ENCODE results near the gene VAPB.

Gene VAPB

GRCh38 chr20:58453391-58453790 is 64.4 kb downstream of the VAPB start:
- no peak for TF ChIP-seq Cebpa-rat (IDR thresholded peaks at IDR 0.05)
- Histone ChIP-seq H3K4me2 (no peak overlapping the region), H3K27ac (no peak overlapping the region), H3K9ac (no peak overlapping the region), H3K36me3 (peaks cover 40% of the 10 kb centered on the region), H3K4me1 (peaks cover 15% of the 10 kb centered on the region), H4K20me1 (peaks cover 15% of the 10 kb centered on the region; the same call in 1 of the 2 replicates), H3K9me3 (peaks cover 22% of the 10 kb centered on the region), H3K27me3 (no peaks in the 10 kb centered on the region), H3K4me3 (no peak overlapping the region)

GRCh38 chr20:58454460-58454859 is 65.4 kb downstream of the VAPB start:
- H3K4me2 ChIP-seq: no peak overlapping the region
- H3K27me3 ChIP-seq: no peaks in the 10 kb centered on the region
- H4K20me1 ChIP-seq: peaks cover 23% of the 10 kb centered on the region; the same call in 1 of the 2 replicates
- peaks cover 26% of the 10 kb centered on the region for H3K4me1 ChIP-seq
- H3K27ac ChIP-seq: no peak overlapping the region
- TF ChIP-seq Cebpa-rat (IDR thresholded peaks at IDR 0.05): no peak
- no peak overlapping the region for H3K9ac ChIP-seq
- peaks cover 22% of the 10 kb centered on the region for H3K9me3 ChIP-seq
- H3K4me3 ChIP-seq: no peak overlapping the region
- H3K36me3 ChIP-seq: peaks cover 33% of the 10 kb centered on the region

- H3K4me3 ChIP-seq: no peak overlapping the region
- H3K4me1 ChIP-seq: peaks cover 40% of the 10 kb centered on the region
- no peak overlapping the region for H3K9ac ChIP-seq
- peak overlapping the region; percentile 64; the same call in 1 of the 2 replicates for H3K4me2 ChIP-seq
- no peaks in the 10 kb centered on the region for H3K27me3 ChIP-seq
- no peak overlapping the region for H3K27ac ChIP-seq
- H4K20me1 ChIP-seq: peaks cover 30% of the 10 kb centered on the region; the same call in 1 of the 2 replicates
- peaks cover 14% of the 10 kb centered on the region for H3K36me3 ChIP-seq
- H3K9me3 ChIP-seq: peaks cover 23% of the 10 kb centered on the region
- TF ChIP-seq Cebpa-rat (IDR thresholded peaks at IDR 0.05): no peak
Measured at GRCh38 chr20:58457083-58457695, 68.2 kb downstream of the VAPB start.

- no peaks in the 10 kb centered on the region for H3K27me3 ChIP-seq
- TF ChIP-seq Cebpa-rat (IDR thresholded peaks at IDR 0.05): no peak
- H3K36me3 ChIP-seq: peaks cover 12% of the 10 kb centered on the region
- no peak overlapping the region for H3K4me3 ChIP-seq
- no peak overlapping the region for H3K27ac ChIP-seq
- H3K9ac ChIP-seq: no peak overlapping the region; the same call in 1 of the 2 replicates
- peaks cover 30% of the 10 kb centered on the region for H3K9me3 ChIP-seq
- peaks cover 30% of the 10 kb centered on the region; the same call in 1 of the 2 replicates for H4K20me1 ChIP-seq
- peaks cover 40% of the 10 kb centered on the region for H3K4me1 ChIP-seq
- H3K4me2 ChIP-seq: peak overlapping the region; percentile 64
Measured at GRCh38 chr20:58458342-58459057, 69.5 kb downstream of the VAPB start.

- Histone ChIP-seq H3K9me3 (peaks cover 23% of the 10 kb centered on the region), H3K9ac (peak overlapping the region; percentile 5; the same call in 1 of the 2 replicates), H3K4me2 (peak overlapping the region; percentile 64), H4K20me1 (peaks cover 30% of the 10 kb centered on the region; the same call in 1 of the 2 replicates), H3K27me3 (no peaks in the 10 kb centered on the region), H3K27ac (peak overlapping the region; percentile 12; the same call in 1 of the 2 replicates), H3K36me3 (peaks cover 9% of the 10 kb centered on the region), H3K4me3 (no peak overlapping the region), H3K4me1 (peaks cover 40% of the 10 kb centered on the region)
- no peak for TF ChIP-seq Cebpa-rat (IDR thresholded peaks at IDR 0.05)
Measured at GRCh38 chr20:58459058-58459750, 70.2 kb downstream of the VAPB start.

GRCh38 chr20:58461104-58461503 is 72.1 kb downstream of the VAPB start:
- H3K4me2 ChIP-seq: no peak overlapping the region
- H3K9ac ChIP-seq: no peak overlapping the region
- no peaks in the 10 kb centered on the region for H3K27me3 ChIP-seq
- TF ChIP-seq Cebpa-rat (IDR thresholded peaks at IDR 0.05): no peak
- peaks cover 11% of the 10 kb centered on the region for H3K9me3 ChIP-seq
- peaks cover 40% of the 10 kb centered on the region for H3K4me1 ChIP-seq
- H4K20me1 ChIP-seq: peaks cover 30% of the 10 kb centered on the region; the same call in 1 of the 2 replicates
- no peak overlapping the region for H3K4me3 ChIP-seq
- H3K36me3 ChIP-seq: peaks cover 5% of the 10 kb centered on the region; the same call in 1 of the 2 replicates
- H3K27ac ChIP-seq: no peak overlapping the region

GRCh38 chr20:58461899-58462298 is 72.9 kb downstream of the VAPB start:
- H3K36me3 ChIP-seq: peaks cover 5% of the 10 kb centered on the region; the same call in 1 of the 2 replicates
- H3K9me3 ChIP-seq: peaks cover 11% of the 10 kb centered on the region
- no peaks in the 10 kb centered on the region for H3K27me3 ChIP-seq
- no peak overlapping the region for H3K9ac ChIP-seq
- peaks cover 30% of the 10 kb centered on the region; the same call in 1 of the 2 replicates for H4K20me1 ChIP-seq
- TF ChIP-seq Cebpa-rat (IDR thresholded peaks at IDR 0.05): no peak
- H3K4me2 ChIP-seq: no peak overlapping the region
- no peak overlapping the region for H3K4me3 ChIP-seq
- peaks cover 39% of the 10 kb centered on the region for H3K4me1 ChIP-seq
- H3K27ac ChIP-seq: no peak overlapping the region

GRCh38 chr20:58463256-58463655 is 74.2 kb downstream of the VAPB start:
- Histone ChIP-seq H3K9ac (no peak overlapping the region), H3K4me2 (no peak overlapping the region), H3K9me3 (peaks cover 11% of the 10 kb centered on the region), H3K4me1 (peaks cover 26% of the 10 kb centered on the region), H3K4me3 (no peak overlapping the region), H3K27me3 (no peaks in the 10 kb centered on the region), H4K20me1 (peaks cover 18% of the 10 kb centered on the region; the same call in 1 of the 2 replicates), H3K27ac (no peak overlapping the region), H3K36me3 (peaks cover 5% of the 10 kb centered on the region; the same call in 1 of the 2 replicates)
- no peak for TF ChIP-seq Cebpa-rat (IDR thresholded peaks at IDR 0.05)

- peaks cover 11% of the 10 kb centered on the region for H3K9me3 ChIP-seq
- H3K27ac ChIP-seq: no peak overlapping the region
- H3K9ac ChIP-seq: no peak overlapping the region
- peaks cover 10% of the 10 kb centered on the region for H3K4me1 ChIP-seq
- no peak for TF ChIP-seq Cebpa-rat (IDR thresholded peaks at IDR 0.05)
- no peak overlapping the region for H3K4me2 ChIP-seq
- no peak overlapping the region for H3K4me3 ChIP-seq
- no peaks in the 10 kb centered on the region for H3K27me3 ChIP-seq
- peaks cover 3% of the 10 kb centered on the region; the same call in 1 of the 2 replicates for H4K20me1 ChIP-seq
- peaks cover 5% of the 10 kb centered on the region; the same call in 1 of the 2 replicates for H3K36me3 ChIP-seq
Measured at GRCh38 chr20:58464838-58465237, 75.8 kb downstream of the VAPB start.
